T-helper 22 cell (primary cell): ENCODE results near the gene MOB2.
"Not testable (repeated sequence)": the region's sequence is repeated elsewhere in the genome, so short reads cannot be mapped to it uniquely, and the experiment has no call there.

Experiments
- DNase-seq: peaks from one replicate; pipeline ENCODE4 v3.0.0-alpha.2; 2020; ENCODE audit warnings: low read depth

MOB2 gene

DNA sequence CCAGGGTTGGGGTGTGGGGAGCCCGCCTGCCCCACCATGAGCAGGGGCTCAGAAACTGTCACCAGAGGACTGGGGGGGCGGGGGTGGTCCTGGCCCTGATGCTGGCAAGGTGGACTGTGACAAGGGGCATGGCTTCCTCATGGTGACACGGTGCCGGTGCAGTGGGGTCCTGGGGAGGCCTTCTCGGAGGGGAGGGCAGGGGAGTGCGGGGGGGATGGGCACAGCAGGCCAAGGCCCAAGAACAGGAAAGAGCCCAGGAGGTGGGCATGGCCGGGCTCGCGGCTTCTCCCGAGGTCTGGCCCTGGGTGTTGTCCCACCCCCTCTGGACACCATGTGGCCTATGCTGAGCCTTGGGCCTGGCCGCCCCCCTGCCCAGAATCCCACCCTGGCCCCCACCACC is 47.2 kb downstream of the MOB2 start:
- no peak for DNase-seq

DNA sequence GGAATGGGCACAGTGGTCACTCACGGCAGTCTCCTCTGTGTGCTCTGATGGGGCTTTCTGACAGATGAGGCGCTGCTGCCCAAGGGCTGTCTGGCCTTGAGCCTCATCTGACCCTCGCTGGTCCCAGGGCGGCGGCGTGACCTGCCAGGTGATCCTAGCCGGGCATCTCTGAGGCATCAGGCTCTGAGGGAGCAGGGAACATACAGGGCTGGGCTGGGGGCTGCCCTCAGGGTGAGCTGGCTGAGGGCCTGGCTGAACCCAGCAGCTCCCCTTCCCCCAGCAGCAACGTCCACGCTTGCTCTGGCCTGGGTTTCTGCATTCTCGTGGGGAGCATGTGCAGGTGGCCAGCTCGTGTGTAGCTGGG is 47.6 kb downstream of the MOB2 start:
- no peak for DNase-seq

DNA sequence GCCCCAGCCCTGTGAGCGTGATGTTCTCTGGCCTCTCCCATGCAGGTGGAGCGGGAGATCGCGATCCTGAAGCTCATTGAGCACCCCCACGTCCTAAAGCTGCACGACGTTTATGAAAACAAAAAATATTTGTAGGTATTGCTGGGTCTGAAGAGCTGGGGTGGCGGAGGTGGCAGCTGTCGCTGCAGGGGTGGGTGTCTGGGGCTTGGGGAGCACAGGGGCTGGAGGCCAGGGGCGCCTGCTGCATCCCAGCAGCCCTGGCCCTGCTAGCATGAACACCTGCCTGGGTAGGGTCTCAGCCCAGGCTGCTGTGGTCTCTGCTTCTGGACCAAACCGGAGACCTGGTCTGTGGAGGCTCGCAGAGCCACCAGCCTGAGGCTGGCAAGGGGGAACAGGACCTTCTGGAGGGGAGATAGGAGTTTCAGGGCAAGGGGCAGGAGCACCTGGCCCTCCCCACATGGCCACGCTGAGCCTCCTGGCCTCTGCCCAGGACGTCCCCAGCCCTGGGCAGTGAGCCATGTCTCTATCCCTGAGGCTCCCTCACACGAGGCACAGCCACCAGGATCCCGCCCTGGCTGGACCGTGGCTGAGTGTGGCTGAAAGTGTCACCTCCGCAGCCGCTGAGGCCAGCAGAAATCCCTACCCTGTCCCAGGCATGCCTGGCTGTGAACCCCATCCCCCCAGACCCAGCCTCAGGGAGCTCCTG is 48.2 kb downstream of the MOB2 start:
- no peak for DNase-seq

DNA sequence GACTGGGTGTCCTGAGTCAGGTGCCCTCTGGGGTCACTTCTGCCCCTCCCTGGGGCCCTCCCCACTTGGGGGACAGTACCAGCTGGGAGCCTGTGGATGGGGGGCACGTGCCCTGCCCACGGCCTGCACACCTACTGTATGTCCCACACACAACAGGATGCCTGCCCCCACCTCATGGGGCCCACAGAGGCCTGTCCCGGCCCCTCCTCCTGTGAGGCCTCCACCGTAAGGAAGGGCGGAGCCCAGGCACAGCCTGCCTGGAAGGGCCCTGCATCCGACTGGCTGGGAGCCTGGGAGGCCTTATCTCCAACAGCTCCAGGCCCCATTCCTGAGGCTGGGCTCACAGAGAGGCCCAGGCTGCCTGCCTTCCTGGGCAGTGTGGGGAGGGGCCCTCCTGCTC is 49.1 kb downstream of the MOB2 start:
- no peak for DNase-seq

DNA sequence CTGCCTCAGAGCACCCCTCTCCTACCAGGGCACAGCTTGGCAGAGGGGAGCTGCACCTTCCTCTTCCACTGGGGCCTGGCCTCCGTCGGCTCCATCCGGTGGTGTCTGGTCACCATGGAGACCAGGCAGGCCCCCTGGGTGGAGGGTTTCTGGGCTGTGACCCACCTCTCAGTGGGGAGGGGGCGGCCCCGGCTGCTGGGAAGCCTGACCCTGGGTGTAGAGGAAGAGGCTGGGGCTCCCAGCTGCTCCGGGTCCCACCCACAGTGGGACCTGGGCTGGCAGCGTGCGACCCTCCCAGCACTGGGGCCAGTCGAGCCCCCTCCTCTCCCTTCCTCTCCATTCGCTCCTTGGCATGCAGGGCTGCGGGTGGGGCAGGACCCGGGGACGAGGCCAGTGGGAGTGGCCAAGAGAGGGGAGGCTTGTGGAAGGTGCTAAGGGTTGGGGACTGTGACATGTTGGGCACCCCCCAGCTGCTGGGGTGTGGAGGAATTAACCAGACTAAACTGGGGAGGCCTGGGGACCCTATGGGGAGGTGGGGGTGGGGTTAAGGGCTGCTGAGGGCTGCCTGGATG is 50.0 kb downstream of the MOB2 start:
- DNase-seq = no peak

DNA sequence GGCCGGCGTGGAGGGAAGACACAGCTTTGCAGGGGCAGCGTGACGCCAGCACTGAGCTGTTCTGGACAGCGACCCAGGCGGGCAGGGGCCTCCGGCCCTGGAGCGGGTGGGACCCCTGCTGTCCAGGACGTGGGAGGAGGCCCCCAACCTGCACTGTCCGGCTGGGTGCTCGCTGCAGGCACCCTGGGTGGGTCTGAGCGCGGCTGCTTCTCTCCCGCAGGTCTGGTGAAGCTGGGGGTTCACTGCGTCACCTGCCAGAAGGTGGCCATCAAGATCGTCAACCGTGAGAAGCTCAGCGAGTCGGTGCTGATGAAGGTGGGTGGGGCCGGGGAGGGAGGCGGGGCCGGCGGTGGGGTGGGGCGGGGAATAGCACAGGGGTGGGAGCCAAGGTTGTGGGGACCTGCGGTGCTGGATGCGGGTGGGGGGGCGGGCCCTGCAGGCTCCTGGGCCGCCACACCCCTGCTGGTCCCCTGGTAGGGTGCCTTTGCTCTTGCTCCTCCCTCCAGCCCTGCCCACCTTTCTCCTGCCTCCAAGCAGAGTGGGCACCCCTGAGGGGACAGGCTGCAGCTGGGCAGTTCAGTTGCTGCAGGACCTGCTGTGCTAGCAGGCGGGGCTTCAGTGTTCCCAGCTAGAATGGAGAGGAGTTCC is 50.6 kb downstream of the MOB2 start:
- no peak for DNase-seq

DNA sequence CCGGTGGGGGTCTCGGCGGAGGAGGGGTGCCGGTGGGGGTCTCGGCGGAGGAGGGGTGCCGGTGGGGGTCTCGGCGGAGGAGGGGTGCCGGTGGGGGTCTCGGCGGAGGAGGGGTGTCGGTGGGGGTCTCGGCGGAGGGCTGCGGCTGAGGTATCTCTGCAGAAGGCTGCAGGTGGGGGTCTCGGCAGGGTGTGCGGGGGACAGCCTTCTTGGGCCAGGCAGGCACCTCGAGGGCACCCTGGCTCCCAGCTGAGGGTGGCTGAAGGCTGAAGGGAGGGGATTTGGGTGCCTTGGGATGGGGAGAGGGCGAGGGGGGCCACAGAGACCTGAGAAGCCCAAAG is 51.1 kb downstream of the MOB2 start:
- not testable (repeated sequence) for DNase-seq

DNA sequence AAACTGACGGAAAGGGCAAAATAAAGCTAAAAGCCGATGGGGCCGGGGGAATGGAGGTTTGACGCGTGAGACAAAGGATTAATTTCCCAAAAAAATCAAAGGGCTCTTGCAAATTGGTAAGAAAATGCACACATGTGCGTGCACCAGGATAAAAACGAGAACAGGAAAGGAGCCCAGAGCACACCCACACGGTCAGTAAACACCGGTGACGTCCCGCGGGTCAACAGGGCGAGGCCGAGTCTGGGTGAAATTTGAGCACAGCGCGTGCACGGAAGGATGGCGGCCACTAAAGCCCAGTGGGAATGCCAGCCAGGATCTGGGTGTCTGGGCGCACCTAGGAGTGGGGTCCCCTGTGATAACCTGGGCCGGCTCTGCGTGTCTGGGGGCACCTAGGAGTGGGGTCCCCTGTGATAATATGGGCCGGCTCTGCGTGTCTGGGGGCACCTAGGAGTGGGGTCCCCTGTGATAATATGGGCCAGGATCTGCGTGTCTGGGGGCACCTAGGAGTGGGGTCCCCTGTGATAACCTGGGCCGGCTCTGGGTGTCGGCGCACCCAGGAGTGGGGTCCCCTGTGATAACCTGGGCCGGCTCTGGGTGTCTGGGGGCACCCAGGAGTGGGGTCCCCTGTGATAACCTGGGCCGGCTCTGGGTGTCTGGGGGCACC is 52.5 kb downstream of the MOB2 start:
- no peak for DNase-seq

DNA sequence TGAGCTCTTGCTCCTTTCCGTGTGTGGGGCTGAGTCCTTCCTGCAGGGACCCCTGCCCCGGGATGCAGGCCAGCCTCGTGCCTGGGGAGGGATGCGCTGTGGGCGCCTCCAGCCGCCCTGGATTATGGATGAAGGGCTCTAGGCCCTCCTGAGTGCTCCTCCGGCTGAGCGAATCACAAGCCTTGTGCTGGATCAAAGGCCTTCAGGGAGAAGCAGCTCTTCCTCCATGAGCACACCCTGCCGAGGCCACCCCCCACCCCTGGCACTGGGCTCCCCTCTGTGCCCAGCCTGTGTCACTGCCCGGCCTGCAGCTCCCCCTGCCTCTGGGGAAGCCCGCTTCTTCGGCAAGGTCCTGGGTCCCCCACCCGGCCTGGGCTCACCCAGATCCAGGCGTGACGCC is 53.0 kb downstream of the MOB2 start:
- no peak for DNase-seq

DNA sequence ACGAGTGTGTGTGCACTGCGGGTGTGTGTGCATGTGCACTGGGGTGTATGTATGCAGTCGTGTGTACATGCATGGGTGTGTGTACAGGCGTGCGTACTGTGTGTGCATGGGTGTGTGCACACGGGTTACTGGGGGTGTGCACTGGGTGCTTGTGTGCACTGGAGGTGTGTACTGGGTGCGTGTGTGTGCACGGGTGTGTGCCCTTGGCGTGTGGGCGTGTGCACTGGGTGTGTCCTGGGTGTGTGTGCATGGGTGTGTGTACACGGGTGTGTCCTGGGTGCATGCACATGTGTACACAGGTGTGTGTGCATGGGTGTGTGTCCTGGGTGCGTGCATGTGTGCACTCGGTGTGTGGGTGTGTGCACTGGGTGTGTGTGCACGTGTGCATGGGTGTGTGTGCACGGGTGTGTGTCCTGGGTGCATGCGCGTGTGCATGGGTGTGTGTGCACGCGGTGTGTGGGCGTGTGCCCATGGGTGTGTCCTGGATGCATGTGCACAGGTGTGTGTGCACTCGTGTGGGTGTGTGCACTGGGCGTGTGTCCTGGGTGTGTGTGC is 57.7 kb downstream of the MOB2 start:
- no peak for DNase-seq

DNA sequence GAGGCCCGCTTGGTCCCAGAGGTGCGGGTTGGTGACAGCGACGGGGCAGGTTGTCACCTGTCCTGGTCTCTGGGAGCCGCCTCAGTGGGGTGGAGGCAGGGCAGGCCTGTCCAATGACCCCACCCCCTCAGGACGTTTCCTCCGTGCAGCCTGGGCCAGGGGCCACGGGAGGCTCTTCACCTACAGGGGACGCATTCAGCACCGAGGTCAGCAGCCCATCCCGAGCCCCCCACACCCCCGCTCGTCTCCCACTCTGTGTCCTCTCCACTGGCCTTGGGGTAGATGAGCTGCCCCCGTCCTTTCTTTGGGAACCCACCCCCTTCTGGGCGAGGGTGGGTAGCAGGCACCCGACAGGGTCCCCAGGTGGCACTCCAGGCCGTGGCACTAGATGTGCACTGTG is 61.1 kb downstream of the MOB2 start:
- DNase-seq = no peak

DNA sequence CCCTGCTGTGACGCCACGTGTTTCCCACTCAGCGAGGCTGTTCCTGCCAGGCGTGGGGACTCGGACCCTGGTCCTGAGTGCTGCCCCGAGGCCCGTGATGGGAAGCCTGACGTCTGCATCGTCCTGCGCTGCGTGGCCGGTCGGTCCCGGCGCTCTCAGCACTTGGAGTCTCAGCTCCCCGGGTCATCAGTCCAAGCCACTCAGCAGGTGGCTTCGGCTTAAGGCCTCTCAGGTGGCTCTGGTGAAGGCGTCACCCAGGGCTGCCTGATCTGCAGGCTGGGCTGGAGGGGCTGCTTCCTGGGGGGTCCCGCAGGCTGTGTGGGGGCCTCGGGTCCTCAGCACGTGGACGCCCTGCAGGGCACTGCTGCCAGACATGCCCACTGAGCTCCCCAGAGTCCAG is 61.6 kb downstream of the MOB2 start:
- no peak for DNase-seq

DNA sequence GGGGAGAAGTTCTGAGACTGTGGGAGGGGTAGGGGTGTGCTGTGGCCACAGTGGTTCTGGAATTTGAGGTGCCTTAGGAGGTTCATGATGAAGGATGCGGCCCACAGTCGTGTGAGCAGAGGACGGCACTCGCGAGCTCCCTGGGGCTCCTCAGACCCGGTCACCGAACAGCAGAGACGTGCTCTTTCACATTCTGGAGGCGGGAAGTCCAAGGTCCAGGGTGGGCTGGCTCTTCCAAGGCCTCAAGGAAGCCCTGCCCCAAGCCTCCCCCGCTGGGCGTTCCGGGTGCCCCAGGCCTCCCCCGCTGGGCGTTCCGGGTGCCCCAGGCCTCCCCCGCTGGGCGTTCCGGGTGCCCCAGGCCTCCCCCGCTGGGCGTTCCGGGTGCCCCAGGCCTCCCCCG is 63.2 kb downstream of the MOB2 start:
- DNase-seq = not testable (repeated sequence)

DNA sequence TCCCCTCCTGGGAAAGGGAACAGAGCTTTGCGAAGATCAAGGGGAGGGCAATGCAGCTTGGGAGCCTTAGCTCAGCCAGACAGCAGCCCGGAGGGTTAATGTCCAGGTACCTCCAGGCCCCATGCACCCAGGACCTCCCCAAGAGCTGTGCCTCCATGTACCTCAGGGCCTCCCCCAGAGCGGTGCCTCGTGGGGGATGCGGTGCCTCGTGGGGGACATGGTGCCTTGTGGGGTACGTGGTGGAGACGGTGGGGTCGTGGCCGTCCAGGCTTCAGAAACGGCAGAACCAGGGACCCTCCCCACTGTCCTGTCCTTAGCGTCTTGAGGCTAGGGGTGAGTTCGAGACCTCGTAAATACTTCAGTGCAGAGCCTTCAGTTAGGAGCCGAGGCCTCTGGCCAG is 63.6 kb downstream of the MOB2 start:
- DNase-seq = no peak

DNA sequence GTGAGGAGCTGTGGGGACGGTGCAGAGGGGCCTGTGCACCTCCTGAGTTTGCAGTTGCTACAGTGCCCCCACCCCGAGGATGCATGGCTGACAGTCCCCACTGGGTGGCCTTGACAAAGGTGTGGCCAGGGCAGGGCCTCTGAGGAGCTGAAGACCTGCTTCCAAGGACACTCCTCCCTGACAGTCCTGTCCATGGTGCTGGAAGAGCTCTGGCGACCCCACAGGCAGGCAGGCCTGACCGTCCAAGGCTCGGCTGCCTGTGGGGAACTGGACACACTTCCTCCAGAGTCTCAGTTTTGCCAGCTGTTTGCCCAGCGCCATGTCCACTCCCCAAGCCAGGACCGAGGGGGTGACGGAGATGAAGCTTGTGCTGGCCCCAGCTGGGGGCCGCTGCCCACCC is 64.1 kb downstream of the MOB2 start:
- no peak for DNase-seq

DNA sequence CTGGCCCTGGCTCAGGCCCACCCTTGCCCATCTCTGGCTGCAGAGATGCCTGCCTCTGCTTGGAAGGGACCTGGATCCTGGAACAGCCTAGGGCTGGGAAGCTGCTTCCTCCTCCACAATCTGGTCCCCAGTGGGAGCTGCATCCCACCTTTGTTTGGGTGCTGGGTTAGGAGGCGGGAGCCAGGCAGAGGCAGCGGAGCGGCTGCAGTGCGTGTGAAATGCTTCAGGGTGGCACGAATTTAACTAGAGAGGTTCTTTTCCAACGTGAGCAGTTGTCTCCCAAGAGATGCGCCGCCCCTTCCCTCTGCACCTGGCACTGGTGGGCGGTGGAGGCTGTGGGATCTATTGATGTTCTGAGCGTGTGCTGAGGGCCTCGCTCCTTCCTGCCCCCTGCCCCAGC is 65.3 kb downstream of the MOB2 start:
- no peak for DNase-seq

DNA sequence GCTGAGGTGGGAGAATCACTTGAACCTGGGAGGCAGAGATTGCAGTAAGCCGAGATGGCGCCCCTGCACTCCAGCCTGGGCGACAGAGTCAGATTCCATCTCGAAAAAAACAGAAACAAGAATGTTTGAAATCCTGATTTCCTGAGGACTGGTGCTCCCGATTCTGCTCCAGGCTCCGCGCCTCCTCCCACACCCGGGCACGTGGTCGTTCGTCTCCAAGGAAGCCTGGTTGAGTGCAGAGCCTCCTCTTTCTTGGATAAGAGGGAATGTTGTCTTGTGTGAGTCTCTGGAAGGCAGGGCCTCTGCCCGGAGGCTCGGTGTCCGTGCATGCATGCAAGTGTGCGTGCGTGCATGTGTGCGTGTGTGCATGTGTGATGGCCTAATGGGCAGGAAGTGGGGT is 66.8 kb downstream of the MOB2 start:
- no peak for DNase-seq
